HL-60 (cell line): ENCODE measurements around the gene WASL.

Experiments used
- DNase-seq, 2 experiments: peaks; one replicate each; pipeline ENCODE4 v3.0.0-alpha.2; 2010 to 2020; ENCODE audit warnings: low read depth in 1 of 2, low spot score in 1 of 2
- H3K27ac ChIP-seq: fragments of 250-450 bp; sonication (Bioruptor Pico); replicated peaks from 2 replicates; pipeline ENCODE4 v1.5.1; 2020; ENCODE audit warnings: mild to moderate bottlenecking, moderate library complexity
- H3K27me3 ChIP-seq: fragments of 250-450 bp; sonication (Bioruptor Pico); 2 replicates; pipeline ENCODE4 v1.5.1; 2021; ENCODE audit warnings: mild to moderate bottlenecking, moderate library complexity; ENCODE audit not compliant: insufficient read depth, poor library complexity, severe bottlenecking
- H3K4me3 ChIP-seq: replicated peaks from 2 replicates; pipeline ENCODE4 v1.5.1; 2011; ENCODE audit warnings: mild to moderate bottlenecking, control low read depth, low read length; ENCODE audit not compliant: insufficient read depth
- CTCF ChIP-seq: IDR thresholded peaks from one replicate; pipeline ENCODE4 v1.5.1; 2011; ENCODE audit warnings: low read length, control low read depth, inconsistent platforms; ENCODE audit not compliant: insufficient read depth
- GABPA ChIP-seq: IDR thresholded peaks from 2 replicates; pipeline ENCODE4 v1.6.1; 2012; ENCODE audit warnings: low read depth
- POLR2AphosphoS5 ChIP-seq: IDR thresholded peaks from 2 replicates; pipeline ENCODE4 v1.6.1; 2012; ENCODE audit warnings: low read depth
- REST ChIP-seq: IDR thresholded peaks from 2 replicates; pipeline ENCODE4 v1.6.1; 2012; ENCODE audit warnings: low read depth; ENCODE audit not compliant: insufficient replicate concordance
- SPI1 ChIP-seq: IDR thresholded peaks from 2 replicates; pipeline ENCODE4 v1.6.1; 2012; ENCODE audit warnings: low read depth, mild to moderate bottlenecking, borderline replicate concordance

Gene WASL

GRCh38 chr7:123653162-123653561 is 95.6 kb downstream of the WASL start:
- no peak for DNase-seq
- H3K27me3 ChIP-seq, result no peaks in the 10 kb centered on the region
- H3K4me3 ChIP-seq, result no peak overlapping the region
- TF ChIP-seq SPI1 (no peak), CTCF (no peak), POLR2AphosphoS5 (no peak), REST (no peak)
- H3K27ac ChIP-seq, result no peak overlapping the region

- Histone ChIP-seq H3K4me3 (no peak overlapping the region), H3K27ac (no peak overlapping the region), H3K27me3 (no peaks in the 10 kb centered on the region)
- TF ChIP-seq SPI1 (no peak), GABPA (no peak), POLR2AphosphoS5 (no peak), CTCF (no peak), REST (no peak)
- no peak for DNase-seq
Measured at GRCh38 chr7:123652406-123652805, 96.4 kb downstream of the WASL start.

GRCh38 chr7:123650595-123650994 is 98.2 kb downstream of the WASL start:
- no peak for DNase-seq
- H3K27ac ChIP-seq, result no peak overlapping the region
- TF ChIP-seq CTCF (no peak), SPI1 (no peak), GABPA (no peak), REST (no peak), POLR2AphosphoS5 (no peak)
- H3K27me3 ChIP-seq, result no peaks in the 10 kb centered on the region
- no peak overlapping the region for H3K4me3 ChIP-seq
